Loucy (cell line): ENCODE data around the gene PIGP.

ENCODE experiments used
- CTCF ChIP-seq: fragments of 200-600 bp; sonication (generic); conservative IDR thresholded peaks from 2 replicates; pipeline ENCODE4 v1.5.1; 2014; ENCODE audit warnings: mild to moderate bottlenecking, antibody characterized with exemption, low read length
- EZH2phosphoT487 ChIP-seq: fragments of 200-600 bp; IDR thresholded peaks from 2 replicates; pipeline ENCODE4 v1.6.1; 2018; ENCODE audit warnings: antibody characterized with exemption, mild to moderate bottlenecking, moderate library complexity, borderline replicate concordance

GRCh38 chr21:37106998-37107397 is 34.1 kb upstream of the PIGP start:
- no peak for TF ChIP-seq CTCF
- TF ChIP-seq EZH2phosphoT487, result no peak
